ENCODE results near the gene SLC27A5.

The SLC27A5 gene

GRCh38 chr19:58474997-58475713 is 36.6 kb downstream of the SLC27A5 start:
- Histone ChIP-seq H3K9ac (ENCODE audit: low read length) (peak overlapping the region; percentile 67), H2AFZ (ENCODE audit: low read length) (peak overlapping the region; percentile 89)

GRCh38 chr19:58474291-58474996 is 37.3 kb downstream of the SLC27A5 start:
- Histone ChIP-seq H3K9me2 (replicated peaks; ENCODE audit: insufficient read depth, low read length) (no peaks in the 10 kb centered on the region), H2AFZ (ENCODE audit: low read length) (no peak overlapping the region), H4K20me1 (ENCODE audit: insufficient read depth, low read length) (no peaks in the 10 kb centered on the region), H3F3A (ENCODE audit: insufficient read depth, low read length) (peaks cover 8% of the 10 kb centered on the region), H3K9ac (ENCODE audit: low read length) (no peak overlapping the region), H3K79me2 (ENCODE audit: low read length) (0 out of 2 replicates have a peak, but pooled peaks cover 1% of the 10 kb centered on the region), H3K4me1 (ENCODE audit: low read length) (no peaks in the 10 kb centered on the region), H3K27ac (ENCODE audit: low read length) (no peak overlapping the region; the same call in 1 of the 2 replicates), H3K4me3 (ENCODE audit: low read length) (no peak overlapping the region), H3K4me2 (ENCODE audit: low read depth, low read length) (no peak overlapping the region), H3K9me3 (replicated peaks; ENCODE audit: insufficient read depth, low read length) (no peaks in the 10 kb centered on the region), H3K27me3 (replicated peaks; ENCODE audit: insufficient read depth, low read length) (no peaks in the 10 kb centered on the region), H3K36me3 (replicated peaks; ENCODE audit: insufficient read depth, low read length) (0 out of 2 replicates have a peak, but pooled peaks cover 4% of the 10 kb centered on the region)
- TF ChIP-seq CTCF (IDR thresholded peaks at IDR 0.05; ENCODE audit: low read length) (no peak), EZH2phosphoT487 (IDR thresholded peaks at IDR 0.05; ENCODE audit: low read length) (no peak), EZH2 (optimal IDR thresholded peaks at IDR 0.05; ENCODE audit: low read depth, low read length) (no peak)
- no peak for DNase-seq

More at GRCh38 chr19:58474997-58475713, 36.6 kb downstream of the SLC27A5 start:
- Histone ChIP-seq H3K4me1 (ENCODE audit: low read length) (no peaks in the 10 kb centered on the region), H3K9me3 (replicated peaks; ENCODE audit: insufficient read depth, low read length) (no peaks in the 10 kb centered on the region), H3K4me3 (ENCODE audit: low read length) (peak overlapping the region; percentile 79), H3K36me3 (replicated peaks; ENCODE audit: insufficient read depth, low read length) (0 out of 2 replicates have a peak, but pooled peaks cover 4% of the 10 kb centered on the region), H3K27ac (ENCODE audit: low read length) (peak overlapping the region; percentile 76; the same call in 1 of the 2 replicates), H3F3A (ENCODE audit: insufficient read depth, low read length) (peaks cover 8% of the 10 kb centered on the region), H4K20me1 (ENCODE audit: insufficient read depth, low read length) (no peaks in the 10 kb centered on the region), H3K79me2 (ENCODE audit: low read length) (no peaks in the 10 kb centered on the region), H3K4me2 (ENCODE audit: low read depth, low read length) (peak overlapping the region; percentile 88), H3K9me2 (replicated peaks; ENCODE audit: insufficient read depth, low read length) (no peaks in the 10 kb centered on the region), H3K27me3 (replicated peaks; ENCODE audit: insufficient read depth, low read length) (no peaks in the 10 kb centered on the region)
- no peak for DNase-seq
- TF ChIP-seq EZH2 (optimal IDR thresholded peaks at IDR 0.05; ENCODE audit: low read depth, low read length) (no peak), EZH2phosphoT487 (IDR thresholded peaks at IDR 0.05; ENCODE audit: low read length) (no peak)

GRCh38 chr19:58473775-58474174 is 38.0 kb downstream of the SLC27A5 start:
- Histone ChIP-seq H3K27ac (ENCODE audit: low read length) (no peak overlapping the region), H4K20me1 (ENCODE audit: insufficient read depth, low read length) (no peaks in the 10 kb centered on the region), H2AFZ (ENCODE audit: low read length) (no peak overlapping the region), H3K4me1 (ENCODE audit: low read length) (no peaks in the 10 kb centered on the region), H3K4me2 (ENCODE audit: low read depth, low read length) (no peak overlapping the region), H3K79me2 (ENCODE audit: low read length) (peaks cover 8% of the 10 kb centered on the region; the same call in 1 of the 2 replicates), H3K9me3 (replicated peaks; ENCODE audit: insufficient read depth, low read length) (no peaks in the 10 kb centered on the region), H3K36me3 (replicated peaks; ENCODE audit: insufficient read depth, low read length) (0 out of 2 replicates have a peak, but pooled peaks cover 4% of the 10 kb centered on the region), H3K9me2 (replicated peaks; ENCODE audit: insufficient read depth, low read length) (no peaks in the 10 kb centered on the region), H3K27me3 (replicated peaks; ENCODE audit: insufficient read depth, low read length) (no peaks in the 10 kb centered on the region), H3F3A (ENCODE audit: insufficient read depth, low read length) (peaks cover 8% of the 10 kb centered on the region), H3K9ac (ENCODE audit: low read length) (no peak overlapping the region), H3K4me3 (ENCODE audit: low read length) (no peak overlapping the region)
- no peak for DNase-seq
- no peak for TF ChIP-seq EZH2phosphoT487 (IDR thresholded peaks at IDR 0.05; ENCODE audit: low read length)
- TF ChIP-seq EZH2 (optimal IDR thresholded peaks at IDR 0.05; ENCODE audit: low read depth, low read length): no peak
- TF ChIP-seq CTCF (IDR thresholded peaks at IDR 0.05; ENCODE audit: low read length): no peak

All from MM.1S (cell line).